MCF 10A (cell line): ENCODE measurements around the gene TRAPPC2L. TPM values are rescaled to one million over a fixed set of nuclear protein-coding genes. Genes with fewer than 3 reads are reported as not detected.

Source experiments
- BruUV-seq: library from RNA; stranded (reverse); fragments of 400-500 nt; replicated peaks from 2 replicates; lab custom pipeline; 2021; lab: Mats Ljungman, UMichigan
- CTCF ChIA-PET: fragments of 300-600 bp; sonication (Branson Sonifier 250); formaldehyde crosslinking; extraction: SDS; loops from one replicate; lab custom pipeline; 2021; ENCODE audit warnings: antibody characterized with exemption, inconsistent platforms; lab: Yijun Ruan, JAX
- POLR2A ChIA-PET: fragments of 300-600, 350-650 bp; sonication (Branson Sonifier 250); formaldehyde crosslinking; extraction: SDS; loops from one replicate; lab custom pipeline; 2020; ENCODE audit warnings: antibody characterized with exemption, inconsistent platforms; lab: Yijun Ruan, JAX
- DNase-seq: peaks from one replicate; pipeline ENCODE4 v3.0.0-alpha.2; 2018; ENCODE audit not compliant: unreplicated experiment
- H3K27ac Mint-ChIP-seq: one replicate; pipeline ENCODE4 v1.8.0; 2022; ENCODE audit warnings: mild to moderate bottlenecking, low read depth, mixed read lengths; ENCODE audit not compliant: unreplicated experiment
- H3K27me3 Mint-ChIP-seq: one replicate; pipeline ENCODE4 v1.8.0; 2022; ENCODE audit warnings: mixed read lengths; ENCODE audit not compliant: insufficient read depth, unreplicated experiment
- H3K36me3 Mint-ChIP-seq: one replicate; pipeline ENCODE4 v1.8.0; 2022; ENCODE audit warnings: mild to moderate bottlenecking, moderate library complexity, mixed read lengths; ENCODE audit not compliant: insufficient read depth, unreplicated experiment
- H3K4me1 Mint-ChIP-seq: one replicate; pipeline ENCODE4 v1.8.0; 2022; ENCODE audit warnings: mixed read lengths; ENCODE audit not compliant: insufficient read depth, unreplicated experiment
- H3K4me3 Mint-ChIP-seq: one replicate; pipeline ENCODE4 v1.8.0; 2022; ENCODE audit warnings: mild to moderate bottlenecking, moderate library complexity, mixed read lengths; ENCODE audit not compliant: unreplicated experiment
- H3K9me3 Mint-ChIP-seq: one replicate; pipeline ENCODE4 v1.8.0; 2022; ENCODE audit warnings: mixed read lengths; ENCODE audit not compliant: unreplicated experiment
- CTCF ChIP-seq: fragments of 200-600 bp; IDR thresholded peaks from one replicate; pipeline ENCODE4 v1.8.0; 2022; ENCODE audit warnings: antibody characterized with exemption, mild to moderate bottlenecking; ENCODE audit not compliant: unreplicated experiment
- intact Hi-C: fragments of 100-400 bp; cut with micrococcal nuclease; formaldehyde crosslinking; loops from 2 replicates; pipeline ENCODE4 v1.14.1; 2022
- total RNA-seq: library from RNA; stranded (reverse); gene quantifications from 2 replicates; pipeline ENCODE4 v1.2.3, GENCODE V29; 2022

TRAPPC2L gene
- total RNA-seq, 1 experiment from 2014 or later: 35.6 TPM

- no peak overlapping the region for H3K27ac Mint-ChIP-seq
- no peaks in the 10 kb centered on the region for H3K36me3 Mint-ChIP-seq
- POLR2A ChIA-PET: no interaction called here
- H3K9me3 Mint-ChIP-seq: no peaks in the 10 kb centered on the region
- CTCF ChIA-PET: no interaction called here
- TF ChIP-seq CTCF: no peak
- peaks cover 5% of the 10 kb centered on the region for H3K4me1 Mint-ChIP-seq
- no peaks in the 10 kb centered on the region for H3K27me3 Mint-ChIP-seq
- no TSS peak for BruUV-seq
- no peak overlapping the region for H3K4me3 Mint-ChIP-seq
- intact Hi-C loops: no loop called here
- no peak for DNase-seq
Observed at GRCh38 chr16:88911946-88912310, 55.0 kb downstream of the TRAPPC2L start.

Other genes starting within 250 kb of the TRAPPC2L start
- not detected in 2 replicates for gene IL17C, start 218.6 kb upstream of the TRAPPC2L start, total RNA-seq
- 0.54 and 0.84 TPM in 2 replicates for gene CYBA, start 206.1 kb upstream of the TRAPPC2L start, total RNA-seq
- 30.3 and 32.4 TPM in 2 replicates for gene MVD, start 194.0 kb upstream of the TRAPPC2L start, total RNA-seq
- not detected in 2 replicates for gene SNAI3, start 170.6 kb upstream of the TRAPPC2L start, total RNA-seq
- 17.5 and 18.5 TPM in 2 replicates for gene RNF166, start 150.7 kb upstream of the TRAPPC2L start, total RNA-seq
- gene CTU2, start 150.6 kb upstream of the TRAPPC2L start, total RNA-seq: 26.9 and 40.8 TPM in 2 replicates
- gene PIEZO1, start 71.9 kb upstream of the TRAPPC2L start, total RNA-seq: 193 and 195 TPM in 2 replicates
- 5.3 and 16.6 TPM in 2 replicates for gene CDT1, start 53.3 kb upstream of the TRAPPC2L start, total RNA-seq
- 231 and 248 TPM in 2 replicates for gene APRT, start 45.2 kb upstream of the TRAPPC2L start, total RNA-seq
- gene GALNS, start 180 bp upstream of the TRAPPC2L start, total RNA-seq: 26.0 and 31.6 TPM in 2 replicates
- gene PABPN1L, start 9.5 kb downstream of the TRAPPC2L start, total RNA-seq: not detected in 2 replicates
- not detected in 2 replicates for gene CBFA2T3, start 120.1 kb downstream of the TRAPPC2L start, total RNA-seq
- 39.2 and 43.7 TPM in 2 replicates for gene ACSF3, start 236.7 kb downstream of the TRAPPC2L start, total RNA-seq